Spleen (tissue), 7 donors: ENCODE results near the gene ZNF148.

Source experiments
- POLR2A ChIP-seq, 3 donors: fragments of 450-650 bp; IDR thresholded peaks; one replicate each; pipeline ENCODE4 v1.5.1; 2017; ENCODE audit warnings: antibody characterized with exemption in 3 of 3, mild to moderate bottlenecking in 1 of 3
- POLR2AphosphoS5 ChIP-seq, 3 donors: sonication (generic); formaldehyde crosslinking; IDR thresholded peaks; one replicate each; pipeline ENCODE4 v1.5.1; 2017; ENCODE audit warnings: antibody characterized with exemption in 3 of 3
- TF ChIP-seq, protein P1 (sequence below), 11 experiments: fragments of 200-600 bp in 7 of 11; fragments of 450-650 bp in 4 of 11; sonication (generic) in 4 of 11; IDR thresholded peaks in 8 of 11; conservative IDR thresholded peaks in 3 of 11; 1 replicate in 7 of 11; 2 replicates in 4 of 11; pipeline versions ENCODE4 v1.4.0 to v1.8.0; 2016 to 2021; ENCODE audit warnings: antibody characterized with exemption in 11 of 11, inconsistent platforms in 4 of 11, mild to moderate bottlenecking in 1 of 11
- donor health status: DM: no; HTN: no; CAD: no; lungs with moderate emphysema.
- donor health status: DM: no; HTN: no; CAD: no.
- donor health status: DM: no; HTN: no; CAD: no.

DNA sequence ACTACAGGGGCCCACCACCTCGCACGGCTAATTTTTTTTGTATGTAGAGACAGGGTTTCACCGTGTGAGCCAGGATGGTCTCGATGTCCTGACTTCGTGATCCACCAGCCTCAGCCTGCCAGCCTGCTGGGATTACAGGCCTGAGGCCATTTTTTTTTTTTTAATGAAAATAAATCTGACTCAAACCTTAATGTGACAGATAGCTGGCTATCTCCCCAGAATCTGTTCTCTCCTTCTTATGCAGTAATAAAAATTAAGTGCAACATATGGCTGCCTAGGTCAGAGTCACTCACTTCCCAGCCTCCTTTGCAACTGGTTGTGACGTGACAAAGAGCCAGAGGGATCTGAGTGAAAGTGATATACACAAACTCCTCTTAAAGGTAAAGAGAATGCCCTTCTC, 53.0 kb downstream of the ZNF148 start:
- TF ChIP-seq, protein P1, sequence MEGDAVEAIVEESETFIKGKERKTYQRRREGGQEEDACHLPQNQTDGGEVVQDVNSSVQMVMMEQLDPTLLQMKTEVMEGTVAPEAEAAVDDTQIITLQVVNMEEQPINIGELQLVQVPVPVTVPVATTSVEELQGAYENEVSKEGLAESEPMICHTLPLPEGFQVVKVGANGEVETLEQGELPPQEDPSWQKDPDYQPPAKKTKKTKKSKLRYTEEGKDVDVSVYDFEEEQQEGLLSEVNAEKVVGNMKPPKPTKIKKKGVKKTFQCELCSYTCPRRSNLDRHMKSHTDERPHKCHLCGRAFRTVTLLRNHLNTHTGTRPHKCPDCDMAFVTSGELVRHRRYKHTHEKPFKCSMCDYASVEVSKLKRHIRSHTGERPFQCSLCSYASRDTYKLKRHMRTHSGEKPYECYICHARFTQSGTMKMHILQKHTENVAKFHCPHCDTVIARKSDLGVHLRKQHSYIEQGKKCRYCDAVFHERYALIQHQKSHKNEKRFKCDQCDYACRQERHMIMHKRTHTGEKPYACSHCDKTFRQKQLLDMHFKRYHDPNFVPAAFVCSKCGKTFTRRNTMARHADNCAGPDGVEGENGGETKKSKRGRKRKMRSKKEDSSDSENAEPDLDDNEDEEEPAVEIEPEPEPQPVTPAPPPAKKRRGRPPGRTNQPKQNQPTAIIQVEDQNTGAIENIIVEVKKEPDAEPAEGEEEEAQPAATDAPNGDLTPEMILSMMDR (IDR thresholded peaks at IDR 0.05 in 8 of 11, conservative IDR thresholded peaks at IDR 0.05 in 3 of 11) = no peak
- TF ChIP-seq POLR2AphosphoS5 (IDR thresholded peaks at IDR 0.05) = no peak
- TF ChIP-seq POLR2A (IDR thresholded peaks at IDR 0.05) = no peak
